ENCODE data around the gene ELF5.
A peak's percentile ranks its signal among the peaks of the same experiment; 100 is the strongest.

Gene ELF5

GRCh38 chr11:34522188-34522587 lies 8.6 kb upstream of the ELF5 start:
- no peak for DNase-seq (ENCODE audit: low read depth in 3 of 3)

GRCh38 chr11:34521265-34521664 lies 7.7 kb upstream of the ELF5 start:
- DNase-seq (ENCODE audit: low read depth in 3 of 3) = no peak

- DNase-seq (ENCODE audit: low read depth in 3 of 3) = no peak
These were observed 6.1 kb upstream of the ELF5 start for GRCh38 chr11:34519595-34520235.

- DNase-seq (ENCODE audit: low read depth in 3 of 3) = no peak
These were observed 2.9 kb upstream of the ELF5 start for GRCh38 chr11:34516247-34517040.

DNA sequence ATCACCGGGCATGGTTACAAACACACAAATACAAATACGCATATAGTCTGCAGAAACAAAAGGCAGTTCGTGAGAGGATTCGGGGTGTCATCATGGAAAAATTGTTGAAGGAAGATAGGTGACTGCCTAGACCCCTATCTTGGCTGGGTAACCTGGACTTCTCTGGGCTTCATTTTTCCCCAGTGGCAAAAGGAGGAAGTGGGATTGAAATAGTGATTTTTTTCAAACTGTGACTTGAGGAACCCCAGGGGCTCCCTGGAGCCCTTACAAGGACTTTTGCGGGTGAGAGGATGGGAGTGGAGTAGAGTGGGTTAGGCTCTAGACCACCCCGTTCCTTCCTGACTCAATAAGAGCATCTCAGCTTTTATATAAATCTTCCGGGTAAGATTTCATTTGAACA lies 1.0 kb upstream of the ELF5 start:
- DNase-seq (ENCODE audit: low read depth in 3 of 3) = no peak

DNA sequence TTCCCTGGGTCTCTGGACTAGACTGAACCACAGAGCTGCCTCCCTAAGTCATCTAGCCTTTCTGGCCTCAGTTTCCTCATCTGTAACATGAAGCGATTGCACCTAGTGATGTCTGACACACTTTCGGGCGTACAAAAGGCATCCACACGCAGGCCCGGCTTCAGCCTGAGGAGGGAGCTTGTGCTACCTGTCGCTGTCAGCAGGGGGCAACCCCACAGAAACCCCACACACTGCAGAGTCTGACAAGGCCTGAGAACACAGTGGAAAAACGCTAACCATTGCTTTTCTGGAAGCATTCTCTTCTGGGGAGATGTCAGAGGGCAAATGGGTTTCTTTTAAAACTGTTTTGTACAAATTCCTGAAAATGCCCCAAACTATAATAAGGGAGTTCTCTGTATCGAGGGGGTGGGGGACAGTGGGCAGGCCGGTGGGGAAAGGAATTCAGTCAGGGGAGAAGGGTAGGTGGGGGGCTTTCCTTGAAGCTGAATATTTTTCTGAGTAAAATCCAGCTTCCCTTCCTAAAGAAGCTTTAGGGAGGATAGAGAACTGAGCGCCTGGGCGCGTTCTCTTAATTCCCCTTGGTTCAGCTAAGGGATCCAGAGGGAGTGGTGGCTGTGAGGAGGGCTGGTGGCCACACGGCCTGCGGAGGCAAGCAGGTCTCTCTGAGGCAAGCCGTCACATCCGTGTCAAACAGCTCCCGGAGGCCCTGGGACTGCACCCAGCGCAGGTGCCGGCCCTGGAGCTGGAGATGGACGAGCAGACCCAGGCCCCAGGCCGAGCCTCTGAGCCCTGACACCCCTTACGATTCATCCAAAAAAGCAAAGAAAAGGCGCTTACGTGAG lies 533 bp downstream of the ELF5 start:
- peak; percentile 9 to 27 (median 15) for DNase-seq (ENCODE audit: low read depth in 3 of 3)

GRCh38 chr11:34510673-34511072 lies 2.9 kb downstream of the ELF5 start:
- DNase-seq (ENCODE audit: low read depth in 3 of 3) = no peak

- no peak for DNase-seq (ENCODE audit: low read depth in 3 of 3)
These were observed 3.4 kb downstream of the ELF5 start for GRCh38 chr11:34510218-34510617.

DNA sequence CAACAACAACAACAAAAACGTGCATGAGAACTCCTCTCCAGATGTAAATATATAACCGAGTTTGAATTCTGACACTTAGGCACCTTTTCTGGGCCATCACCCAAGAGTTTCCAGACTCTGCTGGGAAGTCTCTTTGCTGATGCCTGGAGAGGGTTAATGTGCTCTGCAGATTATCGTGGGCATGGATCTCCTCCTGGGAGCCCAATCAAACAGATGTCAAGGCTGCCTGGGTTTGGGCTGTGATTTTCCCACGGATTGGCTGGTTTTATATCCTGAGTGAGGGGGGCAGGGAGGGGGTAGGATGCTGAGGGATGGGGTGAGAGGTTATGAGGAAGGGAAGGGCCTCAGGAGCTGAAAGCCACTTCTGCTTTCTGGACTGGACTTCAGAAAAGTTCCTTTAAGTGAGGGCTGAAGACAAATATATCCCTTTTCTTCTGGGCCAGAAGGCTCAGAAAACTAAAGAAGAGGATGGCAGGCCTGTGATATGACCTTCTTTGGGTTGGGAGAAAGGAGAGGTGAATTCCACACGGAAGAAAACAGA lies 4.2 kb downstream of the ELF5 start:
- no peak for DNase-seq (ENCODE audit: low read depth in 3 of 3)

DNA sequence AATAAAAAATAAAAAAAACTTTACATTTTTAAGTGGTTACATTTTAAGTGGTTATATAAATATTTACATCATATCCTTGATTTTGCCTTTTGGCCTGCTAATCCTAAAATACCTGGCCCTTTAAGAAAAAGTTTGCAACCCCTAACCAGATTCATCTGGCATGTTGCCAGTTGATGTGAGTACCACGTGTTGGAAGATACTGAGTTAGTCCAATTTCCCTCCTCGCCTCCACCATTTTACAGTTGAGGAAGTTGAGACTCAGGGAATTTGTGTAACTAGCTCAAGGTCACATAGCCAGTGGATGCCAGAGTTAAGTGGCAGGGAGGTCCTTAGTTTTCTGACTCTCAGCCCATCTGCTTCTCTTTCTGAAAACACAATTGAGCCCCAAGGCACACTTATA lies 5.1 kb downstream of the ELF5 start:
- DNase-seq (ENCODE audit: low read depth in 3 of 3) = no peak

DNA sequence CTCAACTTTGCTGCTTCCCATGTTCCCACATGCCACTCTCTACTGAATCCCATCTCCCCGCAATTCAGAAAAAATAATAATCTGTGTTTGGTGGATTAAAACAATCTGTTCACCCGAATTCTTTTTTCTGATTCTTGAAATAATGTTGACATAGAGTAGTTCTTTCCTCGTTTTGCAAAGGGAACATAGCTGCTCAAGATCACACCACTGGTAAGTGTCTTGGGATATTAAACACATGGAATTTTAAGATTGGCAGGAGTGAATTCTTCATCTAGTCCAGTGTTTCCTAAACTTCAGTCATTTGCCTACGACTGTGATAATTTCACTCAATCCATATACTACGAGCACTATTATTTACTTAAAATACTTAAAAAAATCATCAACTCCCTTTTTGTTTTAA lies 6.0 kb downstream of the ELF5 start:
- DNase-seq (ENCODE audit: low read depth in 3 of 3) = no peak

GRCh38 chr11:34507156-34507555 lies 6.4 kb downstream of the ELF5 start:
- no peak for DNase-seq (ENCODE audit: low read depth in 3 of 3)

DNA sequence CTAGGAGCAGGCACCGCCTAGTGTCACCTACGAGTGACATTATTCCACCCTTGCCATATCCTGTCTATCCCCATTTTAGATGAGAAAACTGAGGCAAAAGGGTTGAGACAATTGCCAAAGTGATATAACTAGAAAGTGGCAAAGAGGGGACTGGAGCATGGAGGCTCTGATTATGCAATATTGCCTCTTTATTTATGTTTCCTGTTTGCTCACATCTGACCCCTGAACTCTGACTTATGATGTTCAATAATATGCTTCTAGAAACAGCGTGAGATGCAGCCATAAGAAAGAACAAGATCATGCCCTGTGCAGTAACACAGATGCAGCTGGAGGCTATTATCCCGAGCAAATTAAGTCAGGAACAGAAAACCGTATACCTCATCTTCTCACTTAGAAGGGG lies 7.7 kb downstream of the ELF5 start:
- no peak for DNase-seq (ENCODE audit: low read depth in 3 of 3)

DNA sequence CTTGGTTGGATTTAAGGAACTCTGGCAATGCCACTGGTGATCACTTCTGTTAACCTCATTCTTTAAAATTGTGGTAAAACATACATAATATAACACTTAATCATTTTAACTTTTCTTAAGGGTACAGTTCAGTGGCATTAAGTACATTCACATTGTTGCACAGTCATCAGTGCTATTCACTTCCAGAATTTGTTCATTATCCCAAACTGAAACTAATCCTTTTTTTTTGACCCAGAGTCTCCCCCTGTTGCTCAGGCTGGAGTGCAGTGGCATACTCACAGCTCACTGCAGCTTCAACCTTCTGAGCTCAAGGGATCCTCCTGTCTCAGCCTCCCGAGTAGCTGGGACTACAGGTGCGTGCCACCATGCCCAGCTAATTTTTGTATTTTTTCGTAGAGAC lies 10.6 kb downstream of the ELF5 start:
- DNase-seq (ENCODE audit: low read depth in 3 of 3) = no peak

DNA sequence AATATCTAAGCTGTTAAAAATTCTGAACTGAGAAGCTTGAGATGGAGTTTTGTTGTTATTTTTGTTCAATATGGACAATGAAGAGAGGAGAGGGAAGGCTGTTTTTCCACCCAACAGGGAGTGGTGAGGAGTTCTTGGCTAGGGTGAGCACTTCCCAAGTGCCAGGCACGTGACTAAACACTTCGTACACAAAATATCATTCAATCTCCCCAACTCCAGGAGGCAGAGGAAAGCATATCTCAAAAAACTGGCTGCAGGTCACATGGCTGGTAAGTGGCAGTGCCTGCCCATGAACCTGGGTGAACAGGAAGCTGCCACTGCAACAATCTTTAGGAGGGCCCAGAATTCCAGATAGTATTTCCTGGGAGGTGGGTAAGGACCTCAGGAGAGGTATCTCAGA lies 11.6 kb downstream of the ELF5 start:
- DNase-seq (ENCODE audit: low read depth in 3 of 3) = no peak

DNA sequence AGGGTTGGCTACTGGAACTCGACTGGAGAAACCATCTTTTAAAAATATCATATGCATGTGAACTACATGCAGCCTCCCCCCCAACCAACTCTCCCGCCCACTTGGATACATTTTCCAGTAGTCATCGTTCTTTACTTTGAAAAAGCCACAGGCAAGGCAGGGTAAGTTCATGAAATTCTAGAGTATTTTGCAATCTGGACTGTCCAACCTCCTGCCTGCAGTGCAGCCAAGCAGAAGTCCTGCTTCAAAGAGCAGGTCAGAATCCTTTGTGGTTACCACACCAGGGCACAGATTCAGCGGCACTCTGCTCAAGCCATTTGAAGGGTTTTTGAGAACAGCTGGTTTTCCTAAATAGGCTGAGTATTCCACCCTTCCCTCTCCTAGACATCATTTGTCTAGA lies 12.1 kb downstream of the ELF5 start:
- DNase-seq (ENCODE audit: low read depth in 3 of 3) = no peak

GRCh38 chr11:34499719-34500500 lies 13.7 kb downstream of the ELF5 start:
- DNase-seq (ENCODE audit: low read depth in 3 of 3) = no peak

DNA sequence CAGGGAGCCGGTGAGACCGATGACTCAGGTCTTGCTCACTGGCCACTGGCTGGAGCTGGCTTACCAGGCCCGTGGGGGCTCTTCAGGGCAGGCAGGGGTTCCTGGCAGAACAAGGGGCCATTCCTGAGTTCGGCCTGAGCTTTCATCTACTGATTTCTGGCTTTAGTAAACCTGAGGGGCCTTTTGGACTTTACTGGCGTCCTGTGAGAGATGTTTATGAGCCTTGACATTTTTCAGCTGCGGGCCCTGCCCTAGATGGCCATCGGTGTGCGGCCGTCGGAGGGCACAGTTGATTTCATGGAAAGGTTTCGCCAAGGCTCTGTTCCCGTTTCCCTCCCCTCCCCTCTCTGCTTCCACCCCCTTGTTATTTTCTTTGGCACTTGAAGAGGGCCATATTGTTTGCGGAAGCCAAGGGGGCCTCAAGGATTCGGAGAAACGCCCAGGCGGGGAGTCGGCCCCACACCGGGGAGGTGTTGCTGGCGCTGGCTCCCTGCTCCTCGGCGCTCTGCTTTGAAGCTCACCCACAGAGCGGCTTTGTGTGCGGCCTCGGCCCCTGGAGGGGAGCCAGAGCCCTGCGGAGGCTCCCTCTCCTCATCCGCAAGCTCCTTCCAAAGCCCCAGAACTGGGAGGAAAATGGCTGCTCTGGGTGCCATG lies 17.7 kb downstream of the ELF5 start:
- no peak for DNase-seq (ENCODE audit: low read depth in 3 of 3)

DNA sequence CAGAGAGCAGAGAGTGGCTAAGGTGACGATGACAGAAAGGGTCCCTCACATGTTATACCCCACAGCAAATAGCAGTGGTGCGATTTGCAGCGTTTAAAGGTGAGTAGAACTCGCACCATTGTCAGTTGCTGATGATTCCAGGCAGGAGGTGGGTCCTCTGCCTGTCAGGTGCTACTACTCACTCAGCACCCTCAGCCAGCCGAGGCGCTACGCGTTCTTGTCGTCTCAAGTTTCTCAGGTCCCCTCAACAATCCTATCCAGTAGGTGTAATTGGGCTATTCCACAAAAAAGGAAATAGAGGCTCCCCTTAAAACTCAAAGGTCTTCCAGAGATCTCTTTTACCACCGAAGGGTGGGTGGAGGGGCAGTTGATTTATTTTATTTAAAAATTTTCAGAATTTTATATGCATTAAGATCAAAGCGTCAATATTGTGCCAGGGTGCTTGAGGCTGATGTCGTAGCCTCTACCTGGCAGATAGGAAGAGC lies 18.3 kb downstream of the ELF5 start:
- no peak for DNase-seq (ENCODE audit: low read depth in 3 of 3)

- no peak for DNase-seq (ENCODE audit: low read depth in 3 of 3)
These were observed 19.5 kb downstream of the ELF5 start for GRCh38 chr11:34493926-34494595.

All from stimulated activated CD4-positive, alpha-beta T cell treated with anti-CD3 and anti-CD28 coated beads, TNF-alpha, amount 100 ng/mL, for 4 hours (primary cell).